ENCODE measurements around the gene TMEM176A. TPM values are rescaled to one million over a fixed set of nuclear protein-coding genes. Genes with fewer than 3 reads are reported as not detected.

TMEM176A gene
- total and polyA plus RNA-seq, 3 donors from 2014 or later: 1.6 to 34.7 (median 4.2) TPM

DNA sequence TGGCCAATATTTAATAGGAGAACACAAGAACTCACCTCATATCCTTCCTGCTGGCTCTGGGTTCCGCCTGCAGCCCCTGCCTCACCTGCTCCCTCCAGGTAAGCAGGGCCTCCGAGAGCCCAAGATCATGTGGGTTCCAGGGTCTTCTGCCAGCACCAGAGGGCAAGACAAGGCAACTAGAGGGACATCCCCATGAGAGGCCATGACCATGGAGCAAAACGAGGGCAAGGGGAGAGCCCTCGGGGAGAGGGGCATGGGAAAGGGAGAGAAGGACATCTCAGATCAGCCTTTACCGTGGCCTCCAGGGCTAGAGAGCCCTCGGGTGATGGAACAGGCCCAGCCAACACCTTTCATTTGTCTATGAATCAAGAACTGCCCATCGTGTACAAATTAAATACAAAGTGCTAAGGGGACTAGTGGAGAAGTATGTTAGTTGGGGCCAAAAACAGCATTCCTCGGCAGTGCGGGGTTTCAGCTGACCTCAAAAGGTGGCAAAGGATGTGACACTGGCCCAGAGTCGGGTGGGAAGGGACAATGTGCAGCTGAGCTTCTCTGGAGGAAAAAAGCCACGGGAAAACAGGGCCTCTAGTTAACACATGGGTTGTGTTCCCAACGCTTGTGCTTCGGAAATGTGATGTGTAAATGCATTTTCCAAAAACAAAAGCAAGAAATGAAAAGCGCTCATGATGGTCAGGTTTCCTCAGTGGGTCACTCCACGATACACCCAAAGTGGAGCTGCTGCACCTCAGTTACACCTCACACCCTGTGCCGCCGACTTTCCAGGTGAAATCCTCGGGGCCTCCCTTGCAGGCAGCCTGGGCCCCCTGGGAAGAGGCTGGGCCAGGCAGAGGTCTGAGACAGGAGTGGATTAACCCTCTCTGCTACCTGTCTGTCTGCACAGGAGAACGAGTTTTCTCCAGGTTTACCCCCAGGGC lies 53.8 kb downstream of the TMEM176A start:
- TF ChIP-seq POLR2A (IDR thresholded peaks at IDR 0.05) (no peak), CTCF (IDR thresholded peaks at IDR 0.05) (no peak)
- H3K27me3 ChIP-seq: no peaks in the 10 kb centered on the region
- DNase-seq: peak; percentile 2
- H3K4me1 ChIP-seq: no peaks in the 10 kb centered on the region
- H3K9me3 ChIP-seq: no peaks in the 10 kb centered on the region
- H3K4me3 ChIP-seq: no peak overlapping the region
- 76 to 84% methylated on average over 18 to 19 of the region's 19 CpGs for WGBS, 2 donors
- H3K27ac ChIP-seq: no peak overlapping the region
- H3K36me3 ChIP-seq (ENCODE audit: low read depth, missing control alignments): no peaks in the 10 kb centered on the region
- intact Hi-C loops (cut with DNase I; ENCODE audit: low total_unique reads): no loop called here

Other genes starting within 250 kb of the TMEM176A start
- 1 to 10 TPM; 5.8 to 6.2 TPM for gene GIMAP4, start 233.4 kb upstream of the TMEM176A start, total RNA-seq
- 13.3 TPM for gene GIMAP4, start 233.4 kb upstream of the TMEM176A start, polyA plus RNA-seq (ENCODE audit: insufficient read depth, low read depth, low replicate concordance)
- gene GIMAP6, start 168.4 kb upstream of the TMEM176A start, total RNA-seq: 1 to 10 TPM; 3.9 to 6.1 TPM
- 16.2 TPM for gene GIMAP6, start 168.4 kb upstream of the TMEM176A start, polyA plus RNA-seq (ENCODE audit: insufficient read depth, low read depth, low replicate concordance)
- 1 to 10 TPM; 1.9 to 2.4 TPM for gene GIMAP2, start 115.1 kb upstream of the TMEM176A start, total RNA-seq
- 6.5 TPM for gene GIMAP2, start 115.1 kb upstream of the TMEM176A start, polyA plus RNA-seq (ENCODE audit: insufficient read depth, low read depth, low replicate concordance)
- gene GIMAP1, start 84.2 kb upstream of the TMEM176A start, total RNA-seq: 1 to 10 TPM; 1.4 to 1.7 TPM
- gene GIMAP1, start 84.2 kb upstream of the TMEM176A start, polyA plus RNA-seq (ENCODE audit: insufficient read depth, low read depth, low replicate concordance): 2.8 TPM
- 10 to 100 TPM in 1 of 2 donors, 1 to 10 TPM in 1; 8.4 to 10.6 TPM for gene GIMAP5, start 63.4 kb upstream of the TMEM176A start, total RNA-seq
- gene GIMAP5, start 63.4 kb upstream of the TMEM176A start, polyA plus RNA-seq (ENCODE audit: insufficient read depth, low read depth, low replicate concordance): 13.6 TPM
- gene TMEM176B, start 405 bp upstream of the TMEM176A start, total RNA-seq: 1 to 10 TPM; 3.9 to 6.6 TPM
- 69.3 TPM for gene TMEM176B, start 405 bp upstream of the TMEM176A start, polyA plus RNA-seq (ENCODE audit: insufficient read depth, low read depth, low replicate concordance)
- 1 to 10 TPM; 2.8 to 4.5 TPM for gene AOC1, start 51.7 kb downstream of the TMEM176A start, total RNA-seq
- 6.2 TPM for gene AOC1, start 51.7 kb downstream of the TMEM176A start, polyA plus RNA-seq (ENCODE audit: insufficient read depth, low read depth, low replicate concordance)
- 100 to 1,000 TPM; 230 to 247 TPM for gene KCNH2, start 177.6 kb downstream of the TMEM176A start, total RNA-seq
- 82.5 TPM for gene KCNH2, start 177.6 kb downstream of the TMEM176A start, polyA plus RNA-seq (ENCODE audit: insufficient read depth, low read depth, low replicate concordance)
- gene NOS3, start 190.2 kb downstream of the TMEM176A start, total RNA-seq: 10 to 100 TPM; 25.0 to 36.6 TPM
- gene NOS3, start 190.2 kb downstream of the TMEM176A start, polyA plus RNA-seq (ENCODE audit: insufficient read depth, low read depth, low replicate concordance): 19.5 TPM
- gene ATG9B, start 223.7 kb downstream of the TMEM176A start, total RNA-seq: 10 to 100 TPM; 14.9 to 29.7 TPM
- 24.8 TPM for gene ATG9B, start 223.7 kb downstream of the TMEM176A start, polyA plus RNA-seq (ENCODE audit: insufficient read depth, low read depth, low replicate concordance)
- gene ABCB8, start 227.7 kb downstream of the TMEM176A start, total RNA-seq: 10 to 100 TPM; 59.6 to 76.8 TPM
- 34.9 TPM for gene ABCB8, start 227.7 kb downstream of the TMEM176A start, polyA plus RNA-seq (ENCODE audit: insufficient read depth, low read depth, low replicate concordance)
- 10 to 100 TPM; 27.5 to 37.9 TPM for gene ASIC3, start 247.8 kb downstream of the TMEM176A start, total RNA-seq
- gene ASIC3, start 247.8 kb downstream of the TMEM176A start, polyA plus RNA-seq (ENCODE audit: insufficient read depth, low read depth, low replicate concordance): 20.8 TPM